Chondrocyte (in vitro differentiated cells): Measurements from ENCODE around the gene PRMT1. TPM values are rescaled to one million over a fixed set of nuclear protein-coding genes. Genes with fewer than 3 reads are reported as not detected.

Experiments used
- DNase-seq: peaks from one replicate; pipeline ENCODE4 v3.0.0; 2021; ENCODE audit warnings: mixed read lengths, low spot score
- H3K27ac Mint-ChIP-seq: one replicate; pipeline ENCODE4 v1.8.0; 2021; ENCODE audit warnings: mild to moderate bottlenecking, moderate library complexity, mixed read lengths; ENCODE audit not compliant: unreplicated experiment
- H3K27me3 Mint-ChIP-seq: 2 replicates; pipeline ENCODE4 v1.8.0; 2021; ENCODE audit warnings: low read depth, mixed read lengths
- H3K36me3 Mint-ChIP-seq: 2 replicates; pipeline ENCODE4 v1.8.0; 2021; ENCODE audit warnings: low read depth, mixed read lengths
- H3K4me1 Mint-ChIP-seq: 2 replicates; pipeline ENCODE4 v1.8.0; 2021; ENCODE audit warnings: low read depth, mild to moderate bottlenecking, mixed read lengths
- H3K4me3 Mint-ChIP-seq: one replicate; pipeline ENCODE4 v1.8.0; 2021; ENCODE audit warnings: mild to moderate bottlenecking, moderate library complexity, mixed read lengths; ENCODE audit not compliant: unreplicated experiment
- H3K9me3 Mint-ChIP-seq: 2 replicates; pipeline ENCODE4 v1.8.0; 2021; ENCODE audit warnings: low read depth, mixed read lengths
- total RNA-seq: library from RNA; stranded (reverse); gene quantifications from 3 replicates; pipeline ENCODE4 v1.2.1, GENCODE V29; 2021
- TF ChIP-seq, protein P1 (sequence below): fragments of 200-600 bp; sonication (generic); IDR thresholded peaks from 2 replicates; pipeline ENCODE4 v1.5.0; 2021; ENCODE audit warnings: antibody characterized with exemption, mild to moderate bottlenecking, moderate library complexity

PRMT1 gene
- total RNA-seq, 1 donor from 2014 or later, result 98.0 TPM

DNA sequence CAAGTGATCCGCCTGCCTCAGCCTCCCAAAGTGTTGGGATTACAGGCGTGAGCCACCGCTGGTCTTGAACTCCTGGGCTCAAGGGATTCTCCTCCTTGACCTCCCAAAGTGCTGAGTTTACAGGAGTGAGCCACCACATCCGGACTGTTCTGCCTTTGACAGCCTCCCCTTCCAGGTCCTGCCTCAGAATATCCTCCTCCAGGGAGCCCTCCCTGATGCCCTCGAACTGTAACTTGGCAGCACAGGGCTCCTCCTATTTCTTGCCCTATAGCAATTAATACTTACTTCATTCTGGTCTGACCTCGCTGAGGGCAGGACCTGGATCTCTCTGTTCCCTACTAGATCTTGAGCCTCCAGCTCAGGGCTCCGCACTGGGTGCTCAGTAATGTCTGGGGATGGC, 19.8 kb downstream of the PRMT1 start:
- Mint-ChIP-seq H3K4me3 (no peak overlapping the region), H3K27me3 (no peaks in the 10 kb centered on the region), H3K4me1 (peaks cover 6% of the 10 kb centered on the region), H3K9me3 (no peaks in the 10 kb centered on the region), H3K36me3 (peaks cover 2% of the 10 kb centered on the region), H3K27ac (no peak overlapping the region)
- TF ChIP-seq, protein P1, sequence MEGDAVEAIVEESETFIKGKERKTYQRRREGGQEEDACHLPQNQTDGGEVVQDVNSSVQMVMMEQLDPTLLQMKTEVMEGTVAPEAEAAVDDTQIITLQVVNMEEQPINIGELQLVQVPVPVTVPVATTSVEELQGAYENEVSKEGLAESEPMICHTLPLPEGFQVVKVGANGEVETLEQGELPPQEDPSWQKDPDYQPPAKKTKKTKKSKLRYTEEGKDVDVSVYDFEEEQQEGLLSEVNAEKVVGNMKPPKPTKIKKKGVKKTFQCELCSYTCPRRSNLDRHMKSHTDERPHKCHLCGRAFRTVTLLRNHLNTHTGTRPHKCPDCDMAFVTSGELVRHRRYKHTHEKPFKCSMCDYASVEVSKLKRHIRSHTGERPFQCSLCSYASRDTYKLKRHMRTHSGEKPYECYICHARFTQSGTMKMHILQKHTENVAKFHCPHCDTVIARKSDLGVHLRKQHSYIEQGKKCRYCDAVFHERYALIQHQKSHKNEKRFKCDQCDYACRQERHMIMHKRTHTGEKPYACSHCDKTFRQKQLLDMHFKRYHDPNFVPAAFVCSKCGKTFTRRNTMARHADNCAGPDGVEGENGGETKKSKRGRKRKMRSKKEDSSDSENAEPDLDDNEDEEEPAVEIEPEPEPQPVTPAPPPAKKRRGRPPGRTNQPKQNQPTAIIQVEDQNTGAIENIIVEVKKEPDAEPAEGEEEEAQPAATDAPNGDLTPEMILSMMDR, result no peak
- DNase-seq, result no peak

DNA sequence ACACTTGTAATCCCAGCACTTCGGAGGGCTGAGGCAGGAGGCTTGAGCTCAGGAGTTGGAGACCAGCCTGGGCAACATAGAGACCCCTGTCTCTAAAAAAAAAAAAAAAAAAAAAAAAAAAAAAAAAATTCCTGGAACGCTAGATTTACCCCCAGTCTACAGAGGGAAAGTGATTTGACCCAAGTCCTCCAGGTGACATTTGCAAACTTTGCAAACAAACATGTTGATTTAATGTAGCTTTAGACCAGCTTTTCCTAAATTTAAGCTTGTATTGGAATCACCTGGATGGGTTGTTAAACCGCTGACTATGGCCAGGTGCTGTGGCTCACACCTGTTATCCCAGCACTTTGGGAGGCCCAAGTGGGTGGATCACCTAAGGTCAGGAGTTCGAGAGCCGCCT, 22.3 kb downstream of the PRMT1 start:
- TF ChIP-seq, protein P1, result no peak
- no peak overlapping the region for H3K4me3 Mint-ChIP-seq
- peaks cover 4% of the 10 kb centered on the region for H3K36me3 Mint-ChIP-seq
- no peaks in the 10 kb centered on the region for H3K9me3 Mint-ChIP-seq
- no peaks in the 10 kb centered on the region for H3K4me1 Mint-ChIP-seq
- DNase-seq, result no peak
- H3K27me3 Mint-ChIP-seq, result no peaks in the 10 kb centered on the region
- no peak overlapping the region for H3K27ac Mint-ChIP-seq

GRCh38 chr19:49700563-49700962, 23.5 kb downstream of the PRMT1 start:
- H3K27ac Mint-ChIP-seq, result no peak overlapping the region
- no peak for DNase-seq
- no peak overlapping the region for H3K4me3 Mint-ChIP-seq
- no peaks in the 10 kb centered on the region for H3K27me3 Mint-ChIP-seq
- no peaks in the 10 kb centered on the region for H3K4me1 Mint-ChIP-seq
- peaks cover 4% of the 10 kb centered on the region for H3K36me3 Mint-ChIP-seq
- H3K9me3 Mint-ChIP-seq, result no peaks in the 10 kb centered on the region
- TF ChIP-seq, protein P1, result no peak

- Mint-ChIP-seq H3K9me3 (no peaks in the 10 kb centered on the region), H3K4me3 (no peak overlapping the region), H3K27ac (no peak overlapping the region), H3K36me3 (peaks cover 4% of the 10 kb centered on the region), H3K27me3 (no peaks in the 10 kb centered on the region), H3K4me1 (no peaks in the 10 kb centered on the region)
- DNase-seq, result no peak
- TF ChIP-seq, protein P1, result no peak
These were observed 24.3 kb downstream of the PRMT1 start for GRCh38 chr19:49701271-49701786.

DNA sequence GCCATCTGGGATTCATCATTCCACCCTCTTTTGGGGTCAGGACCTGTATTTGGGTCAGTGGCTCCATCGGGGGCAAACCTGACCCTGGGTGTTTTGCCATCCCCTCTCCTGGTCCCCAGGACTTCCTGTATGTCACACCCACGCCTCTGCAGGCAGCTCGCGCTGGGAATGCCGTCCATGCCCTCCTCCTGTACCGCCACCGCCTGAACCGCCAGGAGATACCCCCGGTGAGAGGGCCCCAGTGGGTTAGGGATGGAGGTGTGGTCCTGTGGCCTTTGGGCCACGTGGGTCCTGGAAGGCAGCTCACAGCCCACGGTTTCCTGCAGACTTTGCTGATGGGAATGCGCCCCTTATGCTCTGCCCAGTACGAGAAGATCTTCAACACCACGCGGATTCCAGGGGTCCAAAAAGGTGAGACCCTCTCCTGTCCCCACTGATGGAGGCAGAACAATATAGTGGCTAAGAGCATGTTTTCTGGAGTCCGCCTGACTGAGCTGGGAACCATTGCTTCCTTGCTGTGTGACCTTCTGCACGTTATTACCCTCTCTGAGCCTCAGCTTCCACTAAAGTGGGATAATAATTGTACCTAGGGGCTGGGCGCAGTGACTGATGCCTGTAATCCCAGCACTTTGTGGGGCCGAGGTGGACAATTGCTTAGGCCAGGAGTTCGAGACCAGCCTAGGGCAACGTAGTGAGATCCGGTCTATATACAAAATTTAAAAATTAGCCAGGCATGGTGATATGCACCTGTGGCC, 28.0 kb downstream of the PRMT1 start:
- Mint-ChIP-seq H3K27me3 (no peaks in the 10 kb centered on the region), H3K36me3 (peaks cover 6% of the 10 kb centered on the region)

More for the DNA sequence above, 28.0 kb downstream of the PRMT1 start:
- Mint-ChIP-seq H3K4me3 (no peak overlapping the region), H3K4me1 (no peaks in the 10 kb centered on the region), H3K27ac (no peak overlapping the region), H3K9me3 (no peaks in the 10 kb centered on the region)
- TF ChIP-seq, protein P1, result no peak
- no peak for DNase-seq
